ENCODE data around the gene ILDR2. TPM values are rescaled to one million over a fixed set of nuclear protein-coding genes. Genes with fewer than 3 reads are reported as not detected.

Gene ILDR2
- total and polyA plus RNA-seq, 7 donors = 0.01 to 0.30 (median 0.12) TPM

GRCh38 chr1:166960858-166961474 is 14.4 kb downstream of the ILDR2 start:
- no peak for DNase-seq
- Histone ChIP-seq H3K4me1 (no peaks in the 10 kb centered on the region), H3K4me3 (no peak overlapping the region), H3K36me3 (ENCODE audit: insufficient read depth in 1 of 2, low read depth in 1 of 2) (no peaks in the 10 kb centered on the region), H3K9me3 (no peaks in the 10 kb centered on the region), H3K27ac (no peak overlapping the region), H3K27me3 (ENCODE audit: insufficient read depth in 3 of 3, low read length in 2 of 3) (no peaks in the 10 kb centered on the region)
- ATAC-seq = no peak
- TF ChIP-seq CTCF (IDR thresholded peaks at IDR 0.05) = no peak
- intact Hi-C loops (cut with DNase I) = no loop called here
- WGBS, 3 donors = 96 to 100% (median 97%) methylated on average over 1 of the region's 1 CpG

- DNase-seq (no peak), ATAC-seq (no peak)
- no peak for TF ChIP-seq CTCF (IDR thresholded peaks at IDR 0.05)
- WGBS, 3 donors = 72 to 97% (median 95%) methylated on average over 2 of the region's 2 CpGs
- H3K27ac ChIP-seq = no peak overlapping the region
- H3K36me3 ChIP-seq (ENCODE audit: insufficient read depth in 1 of 2, low read depth in 1 of 2) = no peaks in the 10 kb centered on the region
- no peak overlapping the region for H3K4me3 ChIP-seq
- intact Hi-C loops (cut with DNase I) = no loop called here
- no peaks in the 10 kb centered on the region for H3K9me3 ChIP-seq
- no peaks in the 10 kb centered on the region for H3K27me3 ChIP-seq (ENCODE audit: insufficient read depth in 3 of 3, low read length in 2 of 3)
- H3K4me1 ChIP-seq = no peaks in the 10 kb centered on the region
Measured at GRCh38 chr1:166956872-166957271, 18.5 kb downstream of the ILDR2 start.

GRCh38 chr1:166956057-166956850 is 19.1 kb downstream of the ILDR2 start:
- H3K4me1 ChIP-seq = no peaks in the 10 kb centered on the region
- no peaks in the 10 kb centered on the region for H3K27me3 ChIP-seq (ENCODE audit: insufficient read depth in 3 of 3, low read length in 2 of 3)
- 93 to 100% (median 95%) methylated on average over 2 of the region's 2 CpGs for WGBS, 3 donors
- H3K9me3 ChIP-seq = no peaks in the 10 kb centered on the region
- H3K27ac ChIP-seq = no peak overlapping the region
- intact Hi-C loops (cut with DNase I) = no loop called here
- no peak for TF ChIP-seq CTCF (IDR thresholded peaks at IDR 0.05)
- ATAC-seq (no peak), DNase-seq (no peak)
- H3K4me3 ChIP-seq = no peak overlapping the region
- H3K36me3 ChIP-seq (ENCODE audit: insufficient read depth in 1 of 2, low read depth in 1 of 2) = no peaks in the 10 kb centered on the region

GRCh38 chr1:166953491-166953890 is 21.8 kb downstream of the ILDR2 start:
- intact Hi-C loops (cut with DNase I) = no loop called here
- TF ChIP-seq CTCF (IDR thresholded peaks at IDR 0.05) = no peak
- H3K36me3 ChIP-seq (ENCODE audit: insufficient read depth in 1 of 2, low read depth in 1 of 2) = no peaks in the 10 kb centered on the region
- no peaks in the 10 kb centered on the region for H3K4me1 ChIP-seq
- H3K27ac ChIP-seq = no peak overlapping the region
- H3K9me3 ChIP-seq = no peaks in the 10 kb centered on the region
- ATAC-seq (no peak), DNase-seq (no peak)
- H3K27me3 ChIP-seq (ENCODE audit: insufficient read depth in 3 of 3, low read length in 2 of 3) = no peaks in the 10 kb centered on the region
- no peak overlapping the region for H3K4me3 ChIP-seq
